Left ventricle myocardium inferior (tissue), 1 donor: Measurements from ENCODE around the gene TM7SF3. TPM values are rescaled to one million over a fixed set of nuclear protein-coding genes. Genes with fewer than 3 reads are reported as not detected.
A peak's percentile ranks its signal among the peaks of the same experiment; 100 is the strongest.

Experiments
- DNase-seq: peaks from one replicate; pipeline ENCODE4 v3.0.0-alpha.2; 2020
- H3K27ac ChIP-seq: fragments of 200-600 bp; replicated peaks from 2 replicates; pipeline ENCODE4 v1.8.0; 2021
- H3K27me3 ChIP-seq: fragments of 200-600 bp; 2 replicates; pipeline ENCODE4 v1.8.0; 2021; ENCODE audit warnings: low read depth
- H3K36me3 ChIP-seq: fragments of 200-600 bp; 2 replicates; pipeline ENCODE4 v1.8.0; 2021
- H3K4me1 ChIP-seq: fragments of 200-600 bp; 2 replicates; pipeline ENCODE4 v1.8.0; 2021
- H3K4me3 ChIP-seq: fragments of 200-600 bp; 2 replicates; pipeline ENCODE4 v1.8.0; 2021; ENCODE audit warnings: mild to moderate bottlenecking, moderate library complexity
- H3K9me3 ChIP-seq: fragments of 200-600 bp; replicated peaks from 2 replicates; pipeline ENCODE4 v1.8.0; 2021
- intact Hi-C: fragments of 100-400 bp; cut with micrococcal nuclease; formaldehyde crosslinking; loops from one replicate; pipeline ENCODE4 v1.11.0; 2022
- total RNA-seq: library from RNA; stranded (reverse); fragmentation: NEBNext Ultra II Directional; extraction: Animal tissue kit (Norgen Biotek cat#: 25700); gene quantifications from one replicate; pipeline ENCODE4 v1.2.1, GENCODE V29; 2021
- TF ChIP-seq, protein P1 (sequence below): fragments of 200-600 bp; IDR thresholded peaks from 2 replicates; pipeline ENCODE4 v1.8.0; 2021; ENCODE audit warnings: antibody characterized with exemption, mild to moderate bottlenecking, borderline replicate concordance
- donor health status: DM: no; HTN: yes; CAD: no; lungs with severe emphysema.

The TM7SF3 gene
- total RNA-seq, 1 donor from 2014 or later, result 23.2 TPM

DNA sequence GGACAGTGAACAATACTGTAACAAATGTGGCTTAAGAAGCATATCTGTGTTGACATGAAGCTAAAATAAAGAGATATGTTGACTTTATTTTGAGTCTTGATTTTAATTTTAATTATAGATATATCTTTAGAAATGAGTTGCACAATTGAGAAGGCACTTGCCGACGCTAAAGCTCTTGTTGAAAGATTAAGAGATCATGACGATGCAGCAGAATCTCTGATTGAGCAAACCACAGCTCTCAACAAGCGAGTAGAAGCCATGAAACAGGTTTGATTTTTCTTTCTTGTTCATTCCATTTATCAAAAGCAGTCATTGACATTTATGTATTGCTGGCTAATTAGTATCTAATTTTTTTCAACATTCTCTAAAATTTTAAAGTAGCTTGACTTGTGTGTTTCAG lies 60.2 kb downstream of the TM7SF3 start:
- peaks cover 25% of the 10 kb centered on the region for H3K4me1 ChIP-seq
- TF ChIP-seq, protein P1, sequence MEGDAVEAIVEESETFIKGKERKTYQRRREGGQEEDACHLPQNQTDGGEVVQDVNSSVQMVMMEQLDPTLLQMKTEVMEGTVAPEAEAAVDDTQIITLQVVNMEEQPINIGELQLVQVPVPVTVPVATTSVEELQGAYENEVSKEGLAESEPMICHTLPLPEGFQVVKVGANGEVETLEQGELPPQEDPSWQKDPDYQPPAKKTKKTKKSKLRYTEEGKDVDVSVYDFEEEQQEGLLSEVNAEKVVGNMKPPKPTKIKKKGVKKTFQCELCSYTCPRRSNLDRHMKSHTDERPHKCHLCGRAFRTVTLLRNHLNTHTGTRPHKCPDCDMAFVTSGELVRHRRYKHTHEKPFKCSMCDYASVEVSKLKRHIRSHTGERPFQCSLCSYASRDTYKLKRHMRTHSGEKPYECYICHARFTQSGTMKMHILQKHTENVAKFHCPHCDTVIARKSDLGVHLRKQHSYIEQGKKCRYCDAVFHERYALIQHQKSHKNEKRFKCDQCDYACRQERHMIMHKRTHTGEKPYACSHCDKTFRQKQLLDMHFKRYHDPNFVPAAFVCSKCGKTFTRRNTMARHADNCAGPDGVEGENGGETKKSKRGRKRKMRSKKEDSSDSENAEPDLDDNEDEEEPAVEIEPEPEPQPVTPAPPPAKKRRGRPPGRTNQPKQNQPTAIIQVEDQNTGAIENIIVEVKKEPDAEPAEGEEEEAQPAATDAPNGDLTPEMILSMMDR, result no peak
- H3K36me3 ChIP-seq, result peaks cover 27% of the 10 kb centered on the region
- H3K9me3 ChIP-seq, result peaks cover 2% of the 10 kb centered on the region
- intact Hi-C loops, result no loop called here
- no peak for DNase-seq
- no peak overlapping the region for H3K4me3 ChIP-seq
- H3K27ac ChIP-seq, result no peak overlapping the region
- no peaks in the 10 kb centered on the region for H3K27me3 ChIP-seq

GRCh38 chr12:26953447-26953846 lies 60.7 kb downstream of the TM7SF3 start:
- no peak for DNase-seq
- Histone ChIP-seq H3K4me1 (peaks cover 25% of the 10 kb centered on the region), H3K27me3 (no peaks in the 10 kb centered on the region), H3K27ac (no peak overlapping the region), H3K4me3 (no peak overlapping the region), H3K36me3 (peaks cover 21% of the 10 kb centered on the region), H3K9me3 (peaks cover 8% of the 10 kb centered on the region)
- TF ChIP-seq, protein P1, result no peak
- intact Hi-C loops, result no loop called here

- H3K36me3 ChIP-seq, result no peaks in the 10 kb centered on the region
- intact Hi-C loops, result no loop called here
- H3K9me3 ChIP-seq, result peaks cover 37% of the 10 kb centered on the region
- H3K27ac ChIP-seq, result no peak overlapping the region
- TF ChIP-seq, protein P1, result no peak
- H3K4me1 ChIP-seq, result peaks cover 10% of the 10 kb centered on the region
- DNase-seq, result no peak
- no peak overlapping the region for H3K4me3 ChIP-seq
- no peaks in the 10 kb centered on the region for H3K27me3 ChIP-seq
Observed at GRCh38 chr12:26948309-26948708, 65.9 kb downstream of the TM7SF3 start.

DNA sequence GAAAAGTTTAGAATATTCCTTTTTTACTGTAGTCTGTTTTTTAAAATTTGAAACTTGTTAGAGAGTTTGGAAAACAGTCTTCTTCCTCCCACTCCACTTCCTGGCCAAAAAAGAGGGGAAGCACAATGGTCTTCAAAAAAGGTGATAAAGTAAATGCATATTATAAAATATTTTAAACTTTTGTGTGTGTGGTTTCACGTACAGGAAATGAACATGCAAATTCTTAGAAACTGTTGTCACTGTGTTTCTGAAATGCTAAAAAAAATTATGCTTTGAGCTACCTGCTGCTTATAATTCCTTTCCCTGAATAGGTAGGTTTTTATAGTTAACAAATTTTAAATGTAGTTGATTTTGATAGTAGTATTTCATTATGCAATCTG lies 73.0 kb downstream of the TM7SF3 start:
- H3K4me3 ChIP-seq, result peak overlapping the region; percentile 93
- intact Hi-C loops, result no loop called here
- peak overlapping the region; percentile 7 for H3K27ac ChIP-seq
- no peaks in the 10 kb centered on the region for H3K36me3 ChIP-seq
- H3K9me3 ChIP-seq, result peaks cover 18% of the 10 kb centered on the region
- peaks cover 68% of the 10 kb centered on the region for H3K4me1 ChIP-seq
- no peaks in the 10 kb centered on the region for H3K27me3 ChIP-seq
- DNase-seq, result no peak
- TF ChIP-seq, protein P1, result no peak

DNA sequence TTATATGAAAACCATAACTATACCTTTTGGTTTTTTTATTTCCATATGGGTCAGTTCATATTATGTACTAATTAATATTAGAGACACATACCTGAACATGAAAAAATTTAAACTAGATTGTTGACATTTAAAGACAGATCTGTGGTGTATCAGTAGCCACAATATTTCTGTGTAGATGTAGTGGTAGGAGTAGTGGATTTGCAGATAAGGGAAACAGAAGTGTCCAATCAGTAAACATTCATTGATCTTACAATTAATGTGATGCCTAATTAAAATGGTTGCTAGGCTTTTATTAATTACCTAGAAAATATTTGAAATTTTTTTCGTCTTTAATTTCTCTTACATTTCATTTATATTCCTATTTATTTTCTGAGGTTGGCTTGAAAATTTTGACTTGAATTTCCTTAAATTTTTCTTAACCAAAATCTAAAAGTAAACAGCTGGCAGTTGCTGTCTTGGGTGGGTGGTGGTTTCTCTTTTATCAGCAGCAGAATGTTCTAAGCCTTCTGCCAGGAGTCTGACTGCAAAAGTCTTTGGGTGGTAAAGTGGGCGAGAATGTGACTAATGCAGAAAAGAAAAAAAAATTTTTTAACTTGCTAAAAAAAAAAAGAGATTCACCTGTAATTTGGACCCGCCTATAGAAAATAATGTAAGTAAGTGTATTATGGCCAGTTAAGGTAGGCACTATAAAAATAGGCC lies 73.5 kb downstream of the TM7SF3 start:
- intact Hi-C loops, result no loop called here
- H3K27ac ChIP-seq, result peak overlapping the region; percentile 7

More for the DNA sequence above, 73.5 kb downstream of the TM7SF3 start:
- Histone ChIP-seq H3K27me3 (no peaks in the 10 kb centered on the region), H3K4me3 (peak overlapping the region; percentile 93), H3K36me3 (no peaks in the 10 kb centered on the region), H3K9me3 (peaks cover 17% of the 10 kb centered on the region), H3K4me1 (peaks cover 73% of the 10 kb centered on the region)
- TF ChIP-seq, protein P1, result no peak
- DNase-seq, result no peak
